ENCODE results near the gene SLC27A1. TPM values are rescaled to one million over a fixed set of nuclear protein-coding genes. Genes with fewer than 3 reads are reported as not detected.

The SLC27A1 gene
- total and polyA plus RNA-seq, 9 of the 15 experiments (the other 6 are each of a cell fraction or from before 2014, with no cell fraction given) = 0.06 to 3.0 (median 1.1) TPM

- TF ChIP-seq, protein P1, sequence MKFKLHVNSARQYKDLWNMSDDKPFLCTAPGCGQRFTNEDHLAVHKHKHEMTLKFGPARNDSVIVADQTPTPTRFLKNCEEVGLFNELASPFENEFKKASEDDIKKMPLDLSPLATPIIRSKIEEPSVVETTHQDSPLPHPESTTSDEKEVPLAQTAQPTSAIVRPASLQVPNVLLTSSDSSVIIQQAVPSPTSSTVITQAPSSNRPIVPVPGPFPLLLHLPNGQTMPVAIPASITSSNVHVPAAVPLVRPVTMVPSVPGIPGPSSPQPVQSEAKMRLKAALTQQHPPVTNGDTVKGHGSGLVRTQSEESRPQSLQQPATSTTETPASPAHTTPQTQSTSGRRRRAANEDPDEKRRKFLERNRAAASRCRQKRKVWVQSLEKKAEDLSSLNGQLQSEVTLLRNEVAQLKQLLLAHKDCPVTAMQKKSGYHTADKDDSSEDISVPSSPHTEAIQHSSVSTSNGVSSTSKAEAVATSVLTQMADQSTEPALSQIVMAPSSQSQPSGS (CRISPR knock-in tag; IDR thresholded peaks at IDR 0.05) = no peak
- TF ChIP-seq NFYB (IDR thresholded peaks at IDR 0.05; ENCODE audit: extremely low read depth, insufficient read length) = peak; percentile 88
- no peak for TF ChIP-seq ATF1 (CRISPR knock-in tag; IDR thresholded peaks at IDR 0.05)
- TF ChIP-seq ATF1 (tag; IDR thresholded peaks at IDR 0.05) = peak; percentile 29; the same call in 1 of the 2 replicates
- no peak for TF ChIP-seq SP1 (CRISPR knock-in tag; IDR thresholded peaks at IDR 0.05)
- TF ChIP-seq, protein P2, sequence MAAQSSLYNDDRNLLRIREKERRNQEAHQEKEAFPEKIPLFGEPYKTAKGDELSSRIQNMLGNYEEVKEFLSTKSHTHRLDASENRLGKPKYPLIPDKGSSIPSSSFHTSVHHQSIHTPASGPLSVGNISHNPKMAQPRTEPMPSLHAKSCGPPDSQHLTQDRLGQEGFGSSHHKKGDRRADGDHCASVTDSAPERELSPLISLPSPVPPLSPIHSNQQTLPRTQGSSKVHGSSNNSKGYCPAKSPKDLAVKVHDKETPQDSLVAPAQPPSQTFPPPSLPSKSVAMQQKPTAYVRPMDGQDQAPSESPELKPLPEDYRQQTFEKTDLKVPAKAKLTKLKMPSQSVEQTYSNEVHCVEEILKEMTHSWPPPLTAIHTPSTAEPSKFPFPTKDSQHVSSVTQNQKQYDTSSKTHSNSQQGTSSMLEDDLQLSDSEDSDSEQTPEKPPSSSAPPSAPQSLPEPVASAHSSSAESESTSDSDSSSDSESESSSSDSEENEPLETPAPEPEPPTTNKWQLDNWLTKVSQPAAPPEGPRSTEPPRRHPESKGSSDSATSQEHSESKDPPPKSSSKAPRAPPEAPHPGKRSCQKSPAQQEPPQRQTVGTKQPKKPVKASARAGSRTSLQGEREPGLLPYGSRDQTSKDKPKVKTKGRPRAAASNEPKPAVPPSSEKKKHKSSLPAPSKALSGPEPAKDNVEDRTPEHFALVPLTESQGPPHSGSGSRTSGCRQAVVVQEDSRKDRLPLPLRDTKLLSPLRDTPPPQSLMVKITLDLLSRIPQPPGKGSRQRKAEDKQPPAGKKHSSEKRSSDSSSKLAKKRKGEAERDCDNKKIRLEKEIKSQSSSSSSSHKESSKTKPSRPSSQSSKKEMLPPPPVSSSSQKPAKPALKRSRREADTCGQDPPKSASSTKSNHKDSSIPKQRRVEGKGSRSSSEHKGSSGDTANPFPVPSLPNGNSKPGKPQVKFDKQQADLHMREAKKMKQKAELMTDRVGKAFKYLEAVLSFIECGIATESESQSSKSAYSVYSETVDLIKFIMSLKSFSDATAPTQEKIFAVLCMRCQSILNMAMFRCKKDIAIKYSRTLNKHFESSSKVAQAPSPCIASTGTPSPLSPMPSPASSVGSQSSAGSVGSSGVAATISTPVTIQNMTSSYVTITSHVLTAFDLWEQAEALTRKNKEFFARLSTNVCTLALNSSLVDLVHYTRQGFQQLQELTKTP (IDR thresholded peaks at IDR 0.05; ENCODE audit: low read depth in 1 of 2, partially characterized antibody in 2 of 2) = no peak
- no peak for TF ChIP-seq CSDE1 (IDR thresholded peaks at IDR 0.05)
- no peak for TF ChIP-seq ZNF507 (tag; conservative IDR thresholded peaks at IDR 0.05)
- no peak for TF ChIP-seq RERE (CRISPR knock-in tag; IDR thresholded peaks at IDR 0.05; ENCODE audit: borderline replicate concordance)
- no peak for TF ChIP-seq ARHGAP35 (IDR thresholded peaks at IDR 0.05; ENCODE audit: partially characterized antibody)
- peak; percentile 54 to 62 (median 62) for TF ChIP-seq CTCF (IDR thresholded peaks at IDR 0.05 in 2 of 3, conservative IDR thresholded peaks at IDR 0.05 in 1 of 3; ENCODE audit: insufficient read depth in 2 of 3, low read depth in 1 of 3, low read length in 3 of 3)
- no peak for TF ChIP-seq LARP7 (IDR thresholded peaks at IDR 0.05)
- no peak for TF ChIP-seq MEIS2 (IDR thresholded peaks at IDR 0.05; ENCODE audit: partially characterized antibody)
- TF ChIP-seq ZNF436 (CRISPR knock-in tag; IDR thresholded peaks at IDR 0.05) = no peak
Observed at GRCh38 chr19:17441241-17442021, 28.9 kb upstream of the SLC27A1 start (continued).
